Frontal cortex (tissue), 4 donors: ENCODE results near the gene PTGR1. TPM values are rescaled to one million over a fixed set of nuclear protein-coding genes. Genes with fewer than 3 reads are reported as not detected.

Source experiments
- DNase-seq, 2 donors: peaks; one replicate each; pipeline ENCODE4 v3.0.0; 2012; ENCODE audit warnings: low spot score in 2 of 2
- FAIRE-seq: peaks from 2 replicates; lab custom pipeline; 2012; peaks lifted over from hg19 to GRCh38; lab: Jason Lieb, UNC
- total RNA-seq: library from RNA; depleted of rRNA; stranded (reverse); fragments of >200 nt; gene quantifications from one replicate; pipeline ENCODE4 v1.2.3, GENCODE V29; 2014
- donor health status: control.
- donor health status: control.
- donor health status: control.

PTGR1 gene
- 12.2 TPM for total RNA-seq

DNA sequence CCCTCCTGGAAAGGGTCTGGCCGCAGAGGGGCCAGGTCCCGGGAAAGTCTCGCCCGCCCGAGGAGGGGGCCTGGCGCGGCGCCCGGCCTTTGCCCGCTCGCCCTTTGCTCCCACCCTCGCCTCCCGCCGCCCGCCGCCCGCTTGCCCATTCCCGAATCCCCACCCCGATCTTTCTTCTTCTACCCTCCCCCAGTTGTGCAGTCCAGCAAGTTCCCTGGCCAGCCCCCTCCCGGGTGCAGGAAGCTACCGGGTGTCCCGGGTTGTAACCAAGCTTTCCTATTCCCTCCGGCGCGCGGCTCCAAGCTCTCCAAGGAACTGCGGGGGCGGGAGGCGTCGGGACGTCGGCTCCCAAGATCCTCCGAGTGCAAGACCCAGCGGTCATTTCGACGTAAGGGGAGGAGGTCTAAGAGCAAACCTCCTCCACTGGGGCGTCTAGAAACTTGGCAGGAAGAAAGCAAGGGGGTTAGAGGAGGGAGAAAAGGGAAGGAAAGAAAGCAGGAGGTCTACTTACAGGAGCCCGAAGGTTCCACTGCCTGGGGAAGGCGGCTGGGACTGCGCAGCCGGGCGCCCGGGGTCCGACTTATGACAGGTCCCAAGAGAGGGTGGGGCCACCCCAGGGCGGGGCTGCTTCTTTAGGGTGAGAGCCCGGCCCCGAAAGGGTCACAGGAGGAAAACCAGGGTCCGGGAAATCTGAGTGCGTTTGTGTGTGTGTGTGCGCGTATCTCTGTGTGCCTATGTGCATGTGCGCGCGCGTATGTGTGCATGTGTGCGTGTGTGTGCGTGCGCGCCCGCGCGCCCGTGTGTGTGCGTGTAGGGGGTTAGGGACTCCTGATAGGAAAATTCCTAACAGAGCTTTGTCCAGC lies at the start of gene PTGR1:
TSS of gene PTGR1 (minus strand) at position 556 of the 863 bp plus-strand sequence. CDS start 2,225 bp downstream, outside the sequence.
- no peak for FAIRE-seq
- peak; percentile 58 to 70 for DNase-seq

DNA sequence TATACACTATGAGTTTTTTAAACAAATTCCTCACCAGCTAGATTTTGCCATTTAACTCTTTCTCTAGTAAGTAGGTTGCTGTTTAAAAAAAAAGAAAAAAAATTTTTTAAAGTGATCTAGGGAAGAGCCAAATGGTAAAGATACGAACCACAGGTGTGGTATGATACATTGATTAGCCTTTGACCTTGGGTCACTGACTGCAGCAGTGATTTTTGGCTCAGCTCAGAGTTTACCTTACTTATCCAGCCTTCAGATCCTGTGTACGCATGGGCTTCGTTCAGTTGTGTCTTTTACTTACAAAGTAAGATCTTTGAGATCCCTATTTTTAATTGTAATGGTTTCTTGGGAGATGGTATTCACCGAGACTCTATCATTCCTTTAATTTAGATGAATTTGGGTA lies 49.6 kb upstream of the PTGR1 start:
- FAIRE-seq: no peak
- DNase-seq: no peak

DNA sequence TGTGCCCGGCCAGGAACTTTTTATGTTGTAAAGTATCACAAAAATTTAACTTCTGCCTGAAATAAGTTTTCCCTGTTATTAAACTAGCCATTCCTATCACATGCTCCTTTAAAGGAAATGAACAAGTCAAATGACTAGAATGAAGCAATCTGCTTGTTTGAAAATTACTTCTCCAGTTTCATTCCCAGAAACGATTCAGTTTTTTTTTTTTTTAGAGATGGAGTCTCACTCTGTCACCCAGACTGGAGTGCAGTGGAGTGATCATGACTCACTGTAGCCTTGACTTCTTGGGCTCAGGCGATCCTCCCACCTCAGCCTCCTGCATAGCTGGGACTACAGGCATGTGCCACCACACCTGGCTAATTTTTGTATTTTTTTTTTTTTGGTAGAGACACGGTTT lies 48.6 kb upstream of the PTGR1 start:
- DNase-seq (no peak), FAIRE-seq (no peak)

DNA sequence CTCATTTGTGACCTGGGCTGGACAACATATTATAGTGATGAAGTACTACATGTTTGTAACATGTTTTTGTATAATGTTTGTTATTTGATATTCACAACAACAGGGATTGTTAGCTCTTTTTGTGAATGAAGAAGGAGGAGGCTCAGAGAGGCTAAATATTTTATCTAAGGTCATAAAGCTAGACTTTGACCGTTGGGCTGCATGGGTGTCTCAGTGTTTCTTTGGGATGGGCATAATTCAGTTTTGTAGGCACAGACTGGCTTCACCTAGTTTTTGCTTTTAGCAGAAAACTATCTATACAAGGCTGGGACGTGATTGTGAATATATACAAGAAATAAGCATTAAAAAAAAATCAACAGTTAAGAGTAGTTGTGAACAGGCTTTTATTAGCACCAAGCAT lies 47.0 kb upstream of the PTGR1 start:
- FAIRE-seq (no peak), DNase-seq (no peak)

DNA sequence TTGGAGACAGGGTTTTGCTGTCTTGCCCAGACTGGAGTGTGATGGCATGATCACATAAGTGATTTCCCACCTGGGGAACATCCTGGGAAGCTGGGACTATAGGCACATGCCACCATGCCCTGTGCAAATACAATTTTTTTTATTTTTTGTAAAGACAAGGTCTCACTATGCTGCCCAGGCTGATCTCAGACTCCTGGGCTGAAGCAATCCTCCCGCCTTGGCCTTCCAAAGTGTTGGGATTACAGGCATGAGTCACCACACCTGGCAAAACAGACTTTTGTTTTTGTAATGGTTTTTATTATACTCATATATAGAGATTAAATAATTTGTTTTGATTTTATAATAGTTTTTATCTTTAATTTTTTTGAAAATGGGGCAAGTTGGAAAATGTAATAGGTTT lies 46.4 kb upstream of the PTGR1 start:
- no peak for DNase-seq
- FAIRE-seq: no peak

DNA sequence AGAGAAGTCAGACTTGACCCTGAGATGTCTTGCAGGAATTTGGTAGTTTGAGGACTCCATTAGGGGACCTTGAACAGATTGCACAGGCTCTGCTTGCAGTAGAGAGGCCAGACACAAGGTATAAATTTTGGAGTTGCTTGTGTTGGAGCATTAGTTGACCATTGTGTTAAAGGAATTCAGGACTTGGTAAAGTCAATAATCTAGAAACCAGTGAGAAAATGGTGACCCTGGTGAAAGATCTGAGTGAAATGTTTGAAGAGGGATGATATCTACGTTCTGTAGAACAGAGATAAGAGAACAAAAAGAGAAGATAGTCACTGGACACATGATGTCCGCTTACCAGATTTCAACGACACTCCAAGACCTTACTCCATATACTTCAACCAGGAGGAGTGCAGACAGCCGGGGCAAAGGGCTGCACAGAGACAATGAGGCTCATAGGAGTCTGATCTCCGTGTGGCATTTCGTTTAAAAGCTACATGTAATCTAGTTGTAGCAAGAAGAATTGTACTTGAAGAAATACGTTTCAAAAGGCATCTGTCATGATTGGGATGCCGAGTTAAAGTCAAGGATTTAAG lies 44.8 kb upstream of the PTGR1 start:
- FAIRE-seq: no peak
- DNase-seq: no peak

DNA sequence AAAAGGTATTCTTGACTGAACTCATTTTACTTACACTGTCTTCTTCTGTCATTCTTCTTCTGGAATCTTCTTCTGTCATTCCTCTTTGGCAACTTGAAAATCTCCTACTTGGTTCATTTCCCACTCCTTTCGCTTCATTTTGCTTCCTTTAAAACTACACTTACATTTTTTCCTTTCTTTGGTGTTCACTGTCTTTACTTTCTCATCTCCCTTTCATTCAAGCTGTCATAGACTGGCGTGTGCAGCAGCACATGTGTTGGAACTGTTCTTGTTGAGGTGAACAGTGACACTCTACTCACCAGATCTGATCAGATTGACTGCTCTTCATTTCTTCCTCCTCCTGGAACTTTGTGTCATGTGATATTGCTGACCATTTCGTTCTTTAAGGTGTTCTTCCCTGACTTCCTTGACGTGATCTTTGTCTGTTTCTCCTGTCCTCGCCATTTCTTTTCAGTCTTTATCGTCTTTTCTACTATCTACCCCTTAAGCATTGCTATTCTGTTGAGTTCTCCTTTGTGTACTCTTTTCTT lies 38.0 kb upstream of the PTGR1 start:
- FAIRE-seq (no peak), DNase-seq (no peak)

DNA sequence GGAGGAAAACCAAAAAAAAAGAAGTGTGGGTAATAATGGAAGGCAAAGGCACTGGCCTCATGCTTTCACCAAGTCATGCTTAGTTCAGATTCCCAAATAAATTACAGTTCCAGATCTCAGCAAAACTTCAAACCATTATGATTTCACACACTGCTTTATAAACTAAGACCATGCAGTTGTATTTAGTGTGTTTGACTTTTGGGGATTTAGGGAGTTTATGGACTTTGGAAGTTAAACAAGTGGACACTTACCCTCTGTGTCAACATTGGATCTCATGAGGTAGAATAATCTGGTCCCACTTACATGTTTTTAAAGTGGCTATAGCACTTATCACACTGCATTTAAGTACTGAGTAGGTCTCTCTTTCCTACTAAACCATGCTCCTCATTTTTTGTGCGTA lies 35.4 kb upstream of the PTGR1 start:
- no peak for FAIRE-seq
- no peak for DNase-seq

DNA sequence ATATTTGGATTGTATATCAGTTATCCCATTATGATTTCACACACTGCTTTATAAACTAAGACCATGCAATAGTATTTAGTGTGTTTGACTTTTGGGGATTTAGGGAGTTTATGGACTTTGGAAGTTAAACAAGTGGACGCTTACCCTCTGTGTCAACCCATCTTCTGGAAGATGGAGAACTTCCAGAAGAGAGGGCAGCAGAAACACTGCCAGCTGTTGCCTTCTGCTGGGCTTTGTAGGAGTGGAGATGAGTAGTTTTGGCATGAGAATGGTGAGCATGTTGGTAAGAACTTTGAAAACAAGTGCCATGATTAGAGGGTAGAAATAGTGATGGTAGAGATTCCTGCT lies 33.9 kb upstream of the PTGR1 start:
- FAIRE-seq: no peak
- DNase-seq: no peak

DNA sequence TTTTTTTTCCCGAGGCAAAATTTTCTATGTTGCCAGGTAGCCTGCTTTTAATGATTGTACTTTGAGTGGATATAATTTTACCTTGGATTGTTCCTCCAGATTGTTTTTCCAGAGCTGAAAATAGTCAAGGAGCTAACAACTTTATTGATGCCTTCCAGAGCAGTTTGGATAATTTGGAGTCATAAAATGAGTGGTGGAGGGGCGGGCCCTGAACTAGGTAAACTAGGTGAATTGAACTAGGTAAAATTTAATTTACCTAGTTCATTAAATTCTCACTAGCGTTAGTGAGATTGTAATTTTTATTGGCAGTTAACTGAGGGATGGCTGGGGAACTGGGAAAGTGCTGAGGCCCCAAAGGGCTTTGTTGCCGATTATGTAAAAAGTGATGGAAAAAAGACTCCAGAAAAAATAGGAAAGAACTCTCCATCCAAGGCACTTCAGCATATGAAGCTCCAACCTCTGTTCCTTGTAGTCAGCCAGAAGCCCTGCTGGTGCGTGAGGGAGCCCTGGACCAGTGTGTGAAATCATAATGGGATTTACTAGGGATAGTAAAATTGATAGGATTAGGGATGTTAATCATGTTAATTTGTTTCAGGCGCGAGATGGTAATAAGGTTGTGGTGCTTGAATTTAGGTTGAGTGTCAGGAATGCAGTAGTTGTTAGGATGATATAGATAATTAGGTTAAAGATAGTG lies 33.4 kb upstream of the PTGR1 start:
- FAIRE-seq: no peak

DNA sequence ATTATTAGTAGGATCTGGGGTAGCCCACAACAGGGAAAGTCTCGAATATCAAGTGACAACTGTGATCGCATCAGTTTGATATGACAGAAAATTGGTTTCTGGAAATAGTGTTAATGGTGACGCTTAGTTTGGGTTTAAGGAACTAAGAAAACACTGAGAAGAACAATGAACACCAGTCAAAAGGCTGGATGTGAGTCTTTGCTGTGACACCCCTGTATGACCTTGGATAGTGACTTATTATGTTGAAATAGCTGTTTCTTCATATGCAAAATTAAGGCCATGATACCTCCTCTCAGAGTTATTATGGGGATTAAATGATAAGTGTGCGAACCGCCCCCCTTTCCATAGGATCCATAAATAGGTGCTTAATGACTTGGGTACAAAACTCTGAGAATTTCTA lies 32.6 kb upstream of the PTGR1 start:
- DNase-seq: no peak
- FAIRE-seq: no peak

More for the DNA sequence above, 33.4 kb upstream of the PTGR1 start:
- no peak for DNase-seq

DNA sequence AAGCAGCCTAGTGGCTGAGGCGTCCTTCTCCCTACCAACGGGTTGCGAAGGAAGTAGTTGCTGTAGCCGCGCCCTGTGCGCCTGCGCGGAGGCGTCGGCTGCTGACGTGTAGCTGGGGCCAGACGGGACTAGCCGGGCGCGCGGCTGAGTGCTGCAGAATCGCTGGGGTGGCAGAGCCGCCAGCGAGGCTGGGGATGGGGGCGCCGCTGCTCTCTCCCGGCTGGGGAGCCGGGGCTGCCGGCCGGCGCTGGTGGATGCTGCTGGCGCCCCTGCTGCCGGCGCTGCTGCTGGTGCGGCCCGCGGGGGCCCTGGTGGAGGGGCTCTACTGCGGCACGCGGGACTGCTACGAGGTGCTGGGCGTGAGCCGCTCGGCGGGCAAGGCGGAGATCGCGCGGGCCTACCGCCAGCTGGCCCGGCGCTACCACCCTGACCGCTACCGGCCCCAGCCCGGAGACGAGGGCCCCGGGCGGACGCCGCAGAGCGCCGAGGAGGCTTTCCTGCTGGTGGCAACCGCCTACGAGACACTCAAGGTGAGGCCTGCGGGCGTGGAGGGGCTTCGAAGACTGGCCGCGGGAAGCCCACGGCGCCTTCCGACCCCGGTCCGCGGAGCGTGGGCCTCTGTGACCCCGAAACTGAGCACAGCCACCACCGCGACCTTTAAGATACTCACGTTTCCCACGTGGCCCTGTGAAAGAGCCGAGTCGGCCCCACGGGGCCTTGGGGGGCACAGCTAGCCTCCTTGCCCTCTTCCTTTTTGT lies 31.9 kb upstream of the PTGR1 start, which contains the start of gene DNAJC25:
TSS of gene DNAJC25 (plus strand) at position 121 of the 758 bp plus-strand sequence. CDS start at position 195, 74 bp downstream.
- FAIRE-seq (no peak), DNase-seq (peak; percentile 98 to 99)

DNA sequence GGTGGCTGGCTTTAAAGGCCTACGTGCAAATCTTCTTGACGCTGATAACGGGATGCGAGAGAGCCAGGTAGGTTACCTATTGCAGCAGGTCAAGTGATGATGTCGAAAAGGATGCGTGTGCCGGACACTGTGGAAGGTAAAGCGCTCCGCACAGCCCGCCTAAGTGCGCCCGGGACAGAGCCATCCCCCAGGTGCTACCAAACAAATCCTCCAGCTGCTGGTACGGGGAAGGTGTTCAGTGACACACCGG lies 31.4 kb upstream of the PTGR1 start:
- no peak for DNase-seq
- FAIRE-seq: no peak

DNA sequence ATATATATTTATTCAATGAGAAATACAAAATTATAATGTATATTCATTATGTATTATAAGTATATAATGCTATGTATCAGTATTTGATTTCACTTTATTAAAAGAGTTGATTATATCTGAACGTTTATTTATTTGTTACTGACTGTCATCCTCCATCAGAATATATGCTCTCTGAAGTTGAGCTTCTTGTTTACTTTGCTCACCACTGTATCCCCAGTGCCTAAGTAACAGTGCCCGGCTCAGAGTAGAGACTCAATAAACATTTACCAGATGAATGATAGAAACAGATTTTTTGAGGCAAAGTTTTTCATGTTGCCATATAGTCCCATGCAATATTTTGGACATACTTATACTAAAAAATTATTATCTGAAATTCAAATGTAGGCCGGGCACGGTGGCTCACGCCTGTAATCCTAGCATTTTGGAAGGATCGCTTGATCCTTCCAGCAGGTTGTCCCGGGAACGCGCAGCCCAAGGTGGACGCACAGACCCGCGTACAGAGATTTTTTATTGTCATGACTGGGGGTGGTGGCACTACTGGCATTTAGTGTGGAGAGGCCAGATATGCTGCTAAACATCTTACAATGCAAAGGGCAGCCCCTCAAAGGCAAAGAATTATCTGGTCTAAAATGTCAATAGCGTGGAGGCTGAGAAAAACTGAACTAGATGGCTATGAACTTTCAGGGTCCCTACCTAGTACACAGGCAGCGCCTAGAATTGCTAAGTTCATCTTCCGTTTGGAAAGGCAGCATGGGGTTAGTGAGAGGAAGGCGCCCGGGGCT lies 30.9 kb upstream of the PTGR1 start:
- FAIRE-seq: no peak

DNA sequence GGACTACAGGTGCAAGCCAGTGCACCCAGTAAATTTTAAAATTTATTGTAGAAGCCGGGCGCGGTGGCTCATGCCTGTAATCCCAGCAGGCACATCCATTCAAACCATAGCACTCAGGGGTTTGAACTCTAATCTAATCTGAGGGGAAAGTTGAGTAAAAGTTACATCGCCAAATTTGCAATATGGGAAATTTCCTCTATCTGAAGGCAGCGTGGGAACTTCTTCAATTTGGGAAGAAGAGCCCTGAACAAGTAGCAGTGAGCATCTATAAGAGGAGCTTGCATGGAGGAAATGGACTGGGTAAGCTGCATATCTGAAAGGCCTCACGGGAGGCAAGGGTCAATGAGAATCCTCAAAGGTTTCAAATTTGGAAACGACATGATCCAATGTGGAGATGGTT lies 29.0 kb upstream of the PTGR1 start:
- DNase-seq (no peak), FAIRE-seq (no peak)

More for the DNA sequence above, 30.9 kb upstream of the PTGR1 start:
- DNase-seq: no peak

DNA sequence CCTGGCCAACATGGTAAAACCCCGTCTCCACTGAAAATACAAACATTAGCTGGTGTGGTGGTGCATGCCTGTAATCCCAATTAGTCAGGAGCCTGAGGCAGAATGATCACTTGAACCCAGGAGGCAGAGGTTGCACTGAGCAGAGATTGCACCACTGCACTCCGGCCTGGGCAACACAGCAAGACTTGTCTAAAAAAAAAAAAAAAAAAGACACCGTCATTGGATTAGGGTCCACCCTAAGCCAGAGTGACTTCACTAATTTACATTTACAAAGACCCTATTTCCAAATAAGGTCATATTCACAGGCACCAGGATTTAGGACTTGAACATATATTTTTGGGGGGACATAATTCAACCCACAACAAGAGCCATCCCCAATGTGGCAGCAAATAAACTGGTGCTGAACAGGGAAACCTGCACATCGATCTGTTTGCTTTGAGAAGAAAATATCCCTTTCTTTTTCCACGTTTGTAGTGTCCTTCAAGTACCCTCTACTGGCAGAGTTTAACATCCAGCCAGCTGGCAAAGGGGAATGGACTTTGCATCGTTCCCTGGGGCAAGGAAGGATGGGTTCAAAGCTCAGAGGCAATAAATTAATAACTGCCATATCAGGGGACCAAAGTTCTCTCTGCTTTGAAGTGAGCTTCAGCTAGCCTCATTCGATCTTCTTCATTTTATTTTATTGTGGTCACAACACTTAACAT lies 28.0 kb upstream of the PTGR1 start:
- no peak for DNase-seq
- FAIRE-seq: no peak

DNA sequence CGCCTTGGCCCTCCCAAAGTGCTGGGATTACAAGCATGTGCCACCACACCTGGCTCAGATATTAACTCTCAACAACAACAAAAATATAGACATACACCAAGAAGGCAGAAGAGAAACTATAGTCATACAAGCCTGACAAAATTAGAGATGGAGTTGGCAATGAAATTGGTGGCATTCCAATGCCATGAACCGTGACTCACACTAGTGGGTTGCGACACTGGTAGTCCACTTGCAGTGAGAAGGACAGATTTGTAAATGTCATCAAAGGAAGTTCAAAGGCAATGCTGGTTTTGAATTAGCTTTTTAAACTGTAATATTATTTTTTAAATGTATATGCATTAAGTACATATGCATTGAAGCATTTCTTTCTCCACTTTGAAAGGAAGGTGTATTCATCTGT lies 23.2 kb upstream of the PTGR1 start:
- DNase-seq: no peak
- no peak for FAIRE-seq

DNA sequence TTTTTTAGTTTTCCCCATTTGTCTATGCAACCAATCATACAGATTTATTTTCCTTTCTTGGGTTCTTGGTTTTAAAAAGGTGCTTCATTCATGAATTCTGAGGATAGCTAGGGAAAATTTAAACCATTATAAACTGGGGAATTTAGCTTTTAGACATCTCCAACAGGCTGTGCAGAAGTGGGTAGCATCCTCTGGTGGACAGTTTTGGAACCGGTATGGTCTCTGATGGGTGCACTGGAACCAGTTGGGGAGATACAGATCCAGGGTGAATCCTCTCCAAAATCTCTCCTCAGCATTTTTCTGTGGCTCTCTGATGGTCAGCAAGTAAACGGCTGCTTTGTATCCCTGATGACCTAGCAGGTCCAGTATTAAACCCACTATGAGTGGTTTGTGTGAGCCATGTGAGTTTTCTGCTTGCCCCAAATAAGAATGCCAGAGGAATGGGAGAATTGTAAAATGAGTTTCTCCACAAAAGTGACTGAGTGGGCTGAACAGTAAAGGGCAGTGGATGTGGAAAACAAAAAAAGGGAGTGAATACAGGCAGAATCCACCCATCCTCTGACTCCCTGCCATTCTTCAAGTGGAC lies 22.5 kb upstream of the PTGR1 start:
- peak in 1 of 2 donors; percentile 45 for DNase-seq
- no peak for FAIRE-seq
